ENCODE data around the gene MYL1.

The MYL1 gene

GRCh38 chr2:210360412-210360811 is 45.4 kb upstream of the MYL1 start:
- no peaks in the 10 kb centered on the region for H3K9me3 ChIP-seq (ENCODE audit: control insufficient read depth, insufficient read depth, low read length)
- H3K27ac ChIP-seq (ENCODE audit: low read depth, low read length): no peak overlapping the region
- H3K4me3 ChIP-seq (ENCODE audit: low read length): no peak overlapping the region
- TF ChIP-seq CTCF (IDR thresholded peaks at IDR 0.05; ENCODE audit: low read depth, low read length, poor library complexity, severe bottlenecking) (no peak), EZH2phosphoT487 (IDR thresholded peaks at IDR 0.05; ENCODE audit: borderline replicate concordance, low read length) (no peak)
- no peak overlapping the region for H3K4me2 ChIP-seq (ENCODE audit: low read length)
- H3K9me2 ChIP-seq (replicated peaks; ENCODE audit: control insufficient read depth, low read length): no peaks in the 10 kb centered on the region
- H3F3A ChIP-seq (ENCODE audit: control insufficient read depth, insufficient read depth): no peaks in the 10 kb centered on the region
- no peaks in the 10 kb centered on the region for H4K20me1 ChIP-seq (ENCODE audit: control insufficient read depth, insufficient read depth, low read depth, low read length)
- H3K4me1 ChIP-seq (ENCODE audit: control insufficient read depth, low read length): no peaks in the 10 kb centered on the region
- H3K36me3 ChIP-seq (ENCODE audit: control insufficient read depth, low read length): no peaks in the 10 kb centered on the region
- no peaks in the 10 kb centered on the region for H3K79me2 ChIP-seq (ENCODE audit: control insufficient read depth, low read length)
- H3K27me3 ChIP-seq (ENCODE audit: control insufficient read depth, low read length): no peaks in the 10 kb centered on the region

GRCh38 chr2:210356944-210357343 is 42.0 kb upstream of the MYL1 start:
- Histone ChIP-seq H3K9me3 (ENCODE audit: control insufficient read depth, insufficient read depth, low read length) (no peaks in the 10 kb centered on the region), H3K4me2 (ENCODE audit: low read length) (no peak overlapping the region), H3K36me3 (ENCODE audit: control insufficient read depth, low read length) (no peaks in the 10 kb centered on the region), H3K27me3 (ENCODE audit: control insufficient read depth, low read length) (no peaks in the 10 kb centered on the region), H3K79me2 (ENCODE audit: control insufficient read depth, low read length) (no peaks in the 10 kb centered on the region), H3K9me2 (replicated peaks; ENCODE audit: control insufficient read depth, low read length) (no peaks in the 10 kb centered on the region), H3K4me1 (ENCODE audit: control insufficient read depth, low read length) (no peaks in the 10 kb centered on the region), H3K4me3 (ENCODE audit: low read length) (no peak overlapping the region), H3K27ac (ENCODE audit: low read depth, low read length) (no peak overlapping the region), H3F3A (ENCODE audit: control insufficient read depth, insufficient read depth) (no peaks in the 10 kb centered on the region), H4K20me1 (ENCODE audit: control insufficient read depth, insufficient read depth, low read depth, low read length) (no peaks in the 10 kb centered on the region)
- TF ChIP-seq EZH2phosphoT487 (IDR thresholded peaks at IDR 0.05; ENCODE audit: borderline replicate concordance, low read length) (no peak), CTCF (IDR thresholded peaks at IDR 0.05; ENCODE audit: low read depth, low read length, poor library complexity, severe bottlenecking) (no peak)

GRCh38 chr2:210337159-210337558 is 22.2 kb upstream of the MYL1 start:
- Histone ChIP-seq H3K79me2 (ENCODE audit: control insufficient read depth, low read length) (no peaks in the 10 kb centered on the region), H3K9me3 (ENCODE audit: control insufficient read depth, insufficient read depth, low read length) (no peaks in the 10 kb centered on the region), H3K4me2 (ENCODE audit: low read length) (no peak overlapping the region), H3K27ac (ENCODE audit: low read depth, low read length) (no peak overlapping the region), H3K36me3 (ENCODE audit: control insufficient read depth, low read length) (no peaks in the 10 kb centered on the region), H3K9me2 (replicated peaks; ENCODE audit: control insufficient read depth, low read length) (no peaks in the 10 kb centered on the region), H4K20me1 (ENCODE audit: control insufficient read depth, insufficient read depth, low read depth, low read length) (no peaks in the 10 kb centered on the region), H3F3A (ENCODE audit: control insufficient read depth, insufficient read depth) (no peaks in the 10 kb centered on the region), H3K27me3 (ENCODE audit: control insufficient read depth, low read length) (no peaks in the 10 kb centered on the region), H3K4me3 (ENCODE audit: low read length) (no peak overlapping the region), H3K4me1 (ENCODE audit: control insufficient read depth, low read length) (no peaks in the 10 kb centered on the region)
- TF ChIP-seq EZH2phosphoT487 (IDR thresholded peaks at IDR 0.05; ENCODE audit: borderline replicate concordance, low read length) (no peak), CTCF (IDR thresholded peaks at IDR 0.05; ENCODE audit: low read depth, low read length, poor library complexity, severe bottlenecking) (no peak)

GRCh38 chr2:210324906-210325305 is 9.9 kb upstream of the MYL1 start:
- Histone ChIP-seq H3F3A (ENCODE audit: control insufficient read depth, insufficient read depth) (no peaks in the 10 kb centered on the region), H3K79me2 (ENCODE audit: control insufficient read depth, low read length) (no peaks in the 10 kb centered on the region), H3K4me1 (ENCODE audit: control insufficient read depth, low read length) (no peaks in the 10 kb centered on the region), H3K9me3 (ENCODE audit: control insufficient read depth, insufficient read depth, low read length) (no peaks in the 10 kb centered on the region), H3K4me3 (ENCODE audit: low read length) (no peak overlapping the region), H3K27ac (ENCODE audit: low read depth, low read length) (no peak overlapping the region), H3K9me2 (replicated peaks; ENCODE audit: control insufficient read depth, low read length) (no peaks in the 10 kb centered on the region), H3K36me3 (ENCODE audit: control insufficient read depth, low read length) (no peaks in the 10 kb centered on the region), H3K27me3 (ENCODE audit: control insufficient read depth, low read length) (no peaks in the 10 kb centered on the region), H3K4me2 (ENCODE audit: low read length) (no peak overlapping the region), H4K20me1 (ENCODE audit: control insufficient read depth, insufficient read depth, low read depth, low read length) (no peaks in the 10 kb centered on the region)
- TF ChIP-seq EZH2phosphoT487 (IDR thresholded peaks at IDR 0.05; ENCODE audit: borderline replicate concordance, low read length) (no peak), CTCF (IDR thresholded peaks at IDR 0.05; ENCODE audit: low read depth, low read length, poor library complexity, severe bottlenecking) (no peak)
